ENCODE data around the gene ASPHD2.
"Not testable (repeated sequence)": the region's sequence is repeated elsewhere in the genome, so short reads cannot be mapped to it uniquely, and the experiment has no call there.

ASPHD2 gene, protein sequence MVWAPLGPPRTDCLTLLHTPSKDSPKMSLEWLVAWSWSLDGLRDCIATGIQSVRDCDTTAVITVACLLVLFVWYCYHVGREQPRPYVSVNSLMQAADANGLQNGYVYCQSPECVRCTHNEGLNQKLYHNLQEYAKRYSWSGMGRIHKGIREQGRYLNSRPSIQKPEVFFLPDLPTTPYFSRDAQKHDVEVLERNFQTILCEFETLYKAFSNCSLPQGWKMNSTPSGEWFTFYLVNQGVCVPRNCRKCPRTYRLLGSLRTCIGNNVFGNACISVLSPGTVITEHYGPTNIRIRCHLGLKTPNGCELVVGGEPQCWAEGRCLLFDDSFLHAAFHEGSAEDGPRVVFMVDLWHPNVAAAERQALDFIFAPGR

GRCh38 chr22:26428515-26429457, at the start of gene ASPHD2:
Gene ASPHD2, plus strand, starts transcription at chr22:26429260. Its CDS starts 4,356 bp downstream, at chr22:26433616.
- DNase-seq (ENCODE audit: low read depth) = peak; percentile 76

DNA sequence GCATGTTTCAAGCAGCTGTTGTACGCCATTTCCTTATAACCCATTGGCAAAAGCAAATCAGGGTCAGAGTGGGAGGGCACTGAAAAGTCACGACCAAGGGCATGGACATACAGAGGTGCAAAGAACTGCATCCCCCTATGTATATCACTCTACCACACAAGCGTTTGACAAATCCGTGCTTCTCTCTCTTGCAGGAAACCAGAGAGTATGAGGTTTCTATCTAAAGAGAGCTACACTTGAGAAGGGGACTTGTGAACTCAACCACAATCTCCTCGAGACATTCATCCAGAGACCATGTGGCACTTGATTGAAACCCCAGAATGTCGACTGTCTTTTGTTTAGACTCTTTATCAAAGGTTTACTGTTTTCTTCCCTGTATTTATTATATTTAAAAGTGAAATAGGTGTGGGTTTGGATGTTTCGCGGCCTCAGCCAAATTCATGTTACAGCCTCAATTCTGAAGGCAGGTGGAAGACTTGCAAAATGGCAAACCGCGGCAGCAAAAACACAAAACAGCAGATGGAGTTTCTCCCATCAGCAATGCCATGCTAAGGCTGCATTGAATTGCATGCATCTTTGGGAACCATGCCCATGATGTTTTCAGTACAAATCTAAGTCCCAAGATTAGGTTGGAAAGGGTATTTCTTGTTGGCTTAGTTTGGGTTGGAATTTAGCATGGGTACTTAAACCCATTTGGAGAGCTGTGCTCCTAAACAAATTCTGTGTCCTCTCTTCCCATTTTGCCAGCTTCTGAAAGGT, 48.8 kb upstream of the ASPHD2 start:
- no peak for DNase-seq (ENCODE audit: low read depth)

DNA sequence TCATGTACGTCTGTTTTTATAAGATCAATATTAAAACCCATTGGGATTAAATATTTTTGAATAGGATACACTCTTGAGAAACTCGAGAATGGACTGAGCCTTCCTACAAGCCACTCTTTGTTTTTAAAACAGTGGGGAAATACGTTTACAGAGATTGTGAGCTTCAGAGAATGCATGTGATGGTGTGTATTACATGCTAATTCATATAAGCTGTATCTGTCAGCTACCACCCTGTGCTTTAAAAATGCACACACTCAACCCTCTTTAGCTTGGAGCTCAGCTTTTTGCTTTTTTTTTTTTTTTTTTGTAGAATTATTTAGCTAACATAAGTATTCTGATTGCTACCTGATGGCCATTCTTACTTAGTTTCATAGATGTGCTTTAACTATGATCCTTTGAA, 46.3 kb upstream of the ASPHD2 start:
- DNase-seq (ENCODE audit: low read depth) = no peak

DNA sequence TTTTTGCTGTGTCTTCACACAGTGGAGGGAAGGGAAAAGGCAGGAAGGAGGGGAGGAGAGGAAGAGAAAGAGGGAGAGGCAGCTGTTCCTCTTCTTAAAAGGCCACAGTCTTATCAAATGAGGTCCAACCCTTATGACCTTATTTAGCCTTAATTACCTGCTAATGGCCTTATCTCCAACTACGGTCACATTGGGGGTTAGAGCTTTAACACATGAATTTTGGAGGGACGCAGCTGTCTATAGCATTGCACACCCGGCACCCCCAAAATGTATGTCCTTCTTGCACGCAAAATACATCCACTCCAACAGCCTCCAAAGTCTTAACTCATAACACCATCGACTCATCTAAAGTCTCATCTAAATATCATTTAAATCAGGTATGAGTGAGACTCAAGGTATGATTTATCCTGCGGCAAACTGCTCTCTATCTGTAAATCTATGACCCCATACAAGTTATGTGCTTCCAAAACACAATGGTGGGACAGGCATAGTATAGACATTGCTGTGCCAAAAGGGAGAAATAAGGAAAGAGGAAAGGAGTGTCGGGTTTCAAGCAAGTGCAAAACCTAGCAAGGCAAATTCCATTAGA, 45.0 kb upstream of the ASPHD2 start:
- no peak for DNase-seq (ENCODE audit: low read depth)

- DNase-seq (ENCODE audit: low read depth) = no peak
Measured at GRCh38 chr22:26385164-26385563, 43.9 kb upstream of the ASPHD2 start.

DNA sequence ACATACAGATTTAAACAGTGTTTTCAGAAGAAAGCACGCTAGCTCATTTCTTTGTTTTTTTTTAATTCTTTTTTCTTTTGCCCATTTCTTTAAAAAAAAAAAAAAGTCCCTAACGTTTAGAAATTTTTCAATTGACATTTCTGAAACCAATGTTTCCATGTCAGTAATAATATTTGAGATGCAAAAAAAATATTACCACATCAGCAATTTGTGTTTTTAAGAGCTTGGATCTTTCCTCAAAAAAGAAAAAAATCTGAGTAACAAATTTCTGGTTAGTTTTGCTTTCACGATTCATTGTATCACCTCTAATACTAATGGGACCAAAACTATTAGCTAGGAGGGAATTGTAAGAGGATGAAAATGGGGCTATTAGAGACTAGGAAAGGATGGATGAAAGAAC, 39.9 kb upstream of the ASPHD2 start:
- no peak for DNase-seq (ENCODE audit: low read depth)

- DNase-seq (ENCODE audit: low read depth) = no peak
Measured at GRCh38 chr22:26391091-26391490, 38.0 kb upstream of the ASPHD2 start.

DNA sequence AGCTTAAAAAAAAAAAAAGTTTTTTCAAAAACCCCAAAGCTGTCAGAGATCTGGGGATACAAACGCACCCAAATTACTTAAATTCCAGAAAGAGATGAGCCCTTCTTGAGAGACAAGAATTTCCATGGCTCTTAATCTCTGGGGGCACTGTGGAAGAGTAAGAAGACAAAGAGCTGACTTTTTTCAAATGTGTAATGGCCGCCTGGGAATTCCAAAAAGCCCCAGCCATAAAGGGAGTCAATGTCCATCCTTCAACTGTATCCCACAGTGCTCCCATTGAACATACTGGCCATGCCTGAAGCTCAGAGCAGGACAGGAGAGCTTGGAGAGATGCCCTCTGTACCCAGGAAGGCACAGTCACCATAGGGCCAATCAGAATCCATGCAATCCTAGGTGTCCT, 37.4 kb upstream of the ASPHD2 start:
- DNase-seq (ENCODE audit: low read depth) = no peak

GRCh38 chr22:26393929-26394328, 35.1 kb upstream of the ASPHD2 start:
- DNase-seq (ENCODE audit: low read depth) = no peak

DNA sequence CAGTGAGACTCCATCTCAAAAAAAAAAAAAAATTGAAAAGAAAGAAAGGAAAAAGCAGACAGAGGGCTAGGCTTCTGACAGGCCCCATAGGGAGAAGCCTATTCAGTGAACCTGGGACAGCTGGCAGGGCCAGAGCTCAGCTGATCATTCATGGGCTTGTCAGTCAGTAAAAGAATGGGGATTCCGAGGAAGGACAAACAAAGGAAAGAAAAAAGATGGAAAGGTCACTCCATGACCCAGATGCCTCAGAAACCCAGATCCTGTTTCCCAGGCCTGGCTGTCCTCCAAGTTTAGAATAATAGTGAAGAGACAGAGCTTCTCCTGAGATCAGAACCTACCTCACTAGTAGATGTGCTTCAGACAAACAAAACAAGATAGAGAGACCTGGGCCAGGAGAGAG, 34.3 kb upstream of the ASPHD2 start:
- no peak for DNase-seq (ENCODE audit: low read depth)

DNA sequence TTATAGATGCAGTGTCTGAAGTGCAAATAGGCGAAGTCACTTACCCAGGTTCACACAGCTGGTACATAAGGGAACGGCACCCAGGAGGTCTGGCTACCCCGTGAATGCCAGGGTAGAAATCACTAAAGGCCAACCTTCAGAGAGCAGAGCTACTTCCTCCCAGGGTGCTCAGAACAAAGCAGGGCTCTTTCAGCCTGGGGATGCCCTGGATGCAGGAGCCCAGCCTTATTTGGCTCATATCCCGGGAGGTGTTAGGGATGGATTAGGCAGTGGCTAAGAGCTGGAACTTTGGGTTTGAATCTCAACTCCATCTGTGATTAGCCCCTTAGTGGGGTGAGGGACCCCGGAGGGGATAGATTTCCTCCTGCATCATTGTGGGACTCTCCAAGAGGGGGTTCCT, 33.1 kb upstream of the ASPHD2 start:
- DNase-seq (ENCODE audit: low read depth) = no peak

GRCh38 chr22:26398741-26399153, 30.3 kb upstream of the ASPHD2 start:
- peak; percentile 49 for DNase-seq (ENCODE audit: low read depth)

GRCh38 chr22:26399289-26399688, 29.8 kb upstream of the ASPHD2 start:
- no peak for DNase-seq (ENCODE audit: low read depth)

GRCh38 chr22:26401726-26402125, 27.3 kb upstream of the ASPHD2 start:
- no peak for DNase-seq (ENCODE audit: low read depth)

- DNase-seq (ENCODE audit: low read depth) = no peak
Measured at GRCh38 chr22:26404851-26405421, 24.1 kb upstream of the ASPHD2 start.

- DNase-seq (ENCODE audit: low read depth) = no peak
Measured at GRCh38 chr22:26406118-26406517, 22.9 kb upstream of the ASPHD2 start.

- DNase-seq (ENCODE audit: low read depth) = not testable (repeated sequence)
Measured at GRCh38 chr22:26408562-26409220, 20.4 kb upstream of the ASPHD2 start.

DNA sequence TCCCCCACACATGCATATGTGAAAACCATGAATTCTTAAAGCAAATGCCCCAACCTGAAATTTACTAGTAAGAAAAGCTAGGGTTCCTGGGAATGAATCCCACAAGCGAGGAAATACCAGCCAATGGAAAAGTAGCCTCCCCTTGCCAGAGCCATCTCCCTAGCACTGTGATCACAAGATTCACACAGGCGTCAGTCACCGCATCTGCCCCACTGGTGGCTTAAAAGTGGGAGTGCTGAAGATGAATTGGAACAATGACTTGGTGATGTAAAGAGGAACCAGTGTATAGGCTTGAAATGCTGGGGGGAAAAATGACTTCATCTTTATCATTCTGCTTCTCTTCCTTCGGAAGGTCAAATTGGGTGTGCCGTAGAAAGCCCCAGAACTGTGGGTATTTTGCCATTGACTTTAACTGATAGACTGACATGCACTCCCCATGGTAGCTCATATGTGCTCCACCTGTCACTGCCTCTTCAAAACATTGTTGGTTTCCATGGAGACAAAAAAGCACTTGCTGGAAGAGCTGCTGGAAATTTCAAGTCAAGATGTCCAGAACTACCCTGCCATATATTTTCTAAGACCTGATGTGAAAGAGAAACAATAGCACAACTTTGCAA, 19.2 kb upstream of the ASPHD2 start:
- DNase-seq (ENCODE audit: low read depth) = no peak

- DNase-seq (ENCODE audit: low read depth) = no peak
Measured at GRCh38 chr22:26410386-26410785, 18.7 kb upstream of the ASPHD2 start.

DNA sequence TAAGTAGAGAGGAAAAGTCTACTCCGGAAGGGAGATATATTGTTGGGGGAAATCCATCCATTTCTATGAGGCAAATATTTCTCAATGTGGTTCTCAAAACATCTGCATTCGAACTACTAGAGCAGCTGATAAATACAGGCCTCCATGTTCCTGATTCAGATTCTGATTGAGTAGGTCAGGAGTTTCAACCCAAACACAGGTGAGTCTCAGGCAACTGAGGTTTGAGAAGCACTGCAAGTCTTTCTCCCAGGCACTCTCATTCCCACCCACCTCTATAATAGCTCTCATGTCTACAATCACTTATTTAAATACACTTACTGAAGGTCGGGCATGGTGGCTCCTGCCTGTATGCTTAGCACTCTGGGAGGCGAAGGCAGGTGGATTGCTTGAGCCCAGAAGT, 14.7 kb upstream of the ASPHD2 start:
- DNase-seq (ENCODE audit: low read depth) = no peak

DNA sequence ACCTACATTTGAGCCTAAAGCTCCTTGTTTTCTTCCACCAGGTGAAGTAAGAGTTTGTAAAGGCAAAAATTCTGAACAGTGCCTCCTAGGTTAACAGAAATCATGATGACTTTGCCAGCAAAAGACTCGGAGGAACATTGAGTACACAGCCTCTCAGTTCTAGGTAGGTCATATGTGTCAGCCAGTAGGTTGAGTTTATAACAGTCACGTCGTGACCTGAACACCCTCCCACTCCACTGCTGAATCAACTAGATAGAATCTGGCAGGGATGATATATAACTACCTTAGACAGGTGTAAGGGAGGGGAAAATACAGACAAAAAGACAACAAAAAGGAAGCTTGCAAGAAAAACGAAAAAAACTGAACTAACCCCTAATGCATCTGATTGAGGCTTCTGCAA, 12.8 kb upstream of the ASPHD2 start:
- no peak for DNase-seq (ENCODE audit: low read depth)

Data from activated T-cell treated with anti-CD3 and anti-CD28 coated beads for 24 hours (primary cell).